Measurements from ENCODE around the gene SARNP.

Gene SARNP

DNA sequence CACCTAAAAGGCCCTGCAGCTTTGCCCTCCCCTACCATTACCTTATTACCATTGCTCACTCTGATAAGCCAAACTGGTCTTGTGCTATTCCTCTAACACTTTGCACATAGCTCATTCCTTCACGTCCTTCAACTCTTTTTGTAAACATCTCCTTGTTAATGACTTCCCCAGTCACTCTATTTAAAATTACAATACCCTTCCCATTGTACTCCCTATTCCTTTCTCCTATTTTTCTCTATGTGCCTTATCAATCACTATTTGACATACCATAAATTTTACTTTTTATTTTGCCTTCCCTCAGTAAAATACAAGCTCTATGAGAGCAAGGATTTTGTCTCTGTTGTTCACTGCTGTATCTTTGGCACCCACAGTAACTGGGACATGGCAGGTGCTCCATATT lies 5.4 kb downstream of the SARNP start:
- no peak overlapping the region for H3K4me3 ChIP-seq (ENCODE audit: low read depth, low read length)
- DNase-seq (ENCODE audit: low read depth, low spot score), result no peak
- in situ Hi-C loops (cut with HindIII; ENCODE audit: low sequenced_read_pairs), result no loop called here
- no peak for TF ChIP-seq CTCF (IDR thresholded peaks at IDR 0.05; ENCODE audit: low read depth, low read length)

DNA sequence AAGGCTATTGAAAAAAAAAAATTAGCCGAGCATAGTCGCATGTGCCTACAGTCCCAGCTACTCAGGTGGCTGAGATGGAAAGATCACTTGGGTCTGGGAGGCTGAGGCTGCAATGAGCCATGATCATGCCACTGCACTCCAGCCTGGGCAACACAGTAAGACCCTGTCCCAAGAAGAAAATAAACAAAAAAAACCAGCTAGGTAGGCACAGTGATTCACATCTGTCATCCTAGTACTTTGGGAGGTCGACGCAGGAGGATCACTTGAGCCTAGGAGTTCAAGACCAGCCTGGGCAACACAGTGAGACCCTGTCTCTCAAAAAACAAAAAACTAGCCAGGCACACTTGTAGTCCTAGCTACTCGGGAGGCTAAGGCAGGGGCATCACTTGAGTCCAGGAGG lies 8.2 kb downstream of the SARNP start:
- DNase-seq (ENCODE audit: low read depth, low spot score), result no peak
- no peak overlapping the region for H3K4me3 ChIP-seq (ENCODE audit: low read depth, low read length)
- in situ Hi-C loops (cut with HindIII; ENCODE audit: low sequenced_read_pairs), result no loop called here
- TF ChIP-seq CTCF (IDR thresholded peaks at IDR 0.05; ENCODE audit: low read depth, low read length), result no peak

GRCh38 chr12:55806982-55807381 lies 10.5 kb downstream of the SARNP start:
- in situ Hi-C loops (cut with HindIII; ENCODE audit: low sequenced_read_pairs), result no loop called here
- TF ChIP-seq CTCF (IDR thresholded peaks at IDR 0.05; ENCODE audit: low read depth, low read length), result no peak
- no peak for DNase-seq (ENCODE audit: low read depth, low spot score)
- no peak overlapping the region for H3K4me3 ChIP-seq (ENCODE audit: low read depth, low read length)

DNA sequence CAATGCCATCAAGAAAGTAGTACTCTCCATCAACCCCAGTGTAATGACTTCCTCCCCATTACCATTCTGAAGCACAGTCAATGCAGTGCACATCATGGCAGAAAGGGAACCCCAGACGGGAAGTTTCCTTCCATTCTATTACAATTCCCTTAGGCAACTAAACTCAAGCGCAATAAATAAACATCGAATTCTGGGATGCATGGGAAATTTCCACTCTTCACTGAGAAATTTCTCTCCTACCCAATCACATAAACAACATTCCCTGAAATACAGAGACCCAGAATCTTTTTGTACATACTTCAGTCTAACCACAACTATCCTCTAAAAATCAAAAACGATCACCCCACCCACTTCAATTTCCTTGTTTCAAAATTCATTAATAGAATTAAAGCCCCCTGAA lies 20.0 kb downstream of the SARNP start:
- no peak overlapping the region for H3K4me3 ChIP-seq (ENCODE audit: low read depth, low read length)
- in situ Hi-C loops (cut with HindIII; ENCODE audit: low sequenced_read_pairs), result no loop called here
- DNase-seq (ENCODE audit: low read depth, low spot score), result no peak
- no peak for TF ChIP-seq CTCF (IDR thresholded peaks at IDR 0.05; ENCODE audit: low read depth, low read length)

GRCh38 chr12:55797068-55797467 lies 20.5 kb downstream of the SARNP start:
- H3K4me3 ChIP-seq (ENCODE audit: low read depth, low read length), result no peak overlapping the region
- peak; percentile 57 for TF ChIP-seq CTCF (IDR thresholded peaks at IDR 0.05; ENCODE audit: low read depth, low read length)
- peak; percentile 55 for DNase-seq (ENCODE audit: low read depth, low spot score)
- in situ Hi-C loops (cut with HindIII; ENCODE audit: low sequenced_read_pairs), result no loop called here

DNA sequence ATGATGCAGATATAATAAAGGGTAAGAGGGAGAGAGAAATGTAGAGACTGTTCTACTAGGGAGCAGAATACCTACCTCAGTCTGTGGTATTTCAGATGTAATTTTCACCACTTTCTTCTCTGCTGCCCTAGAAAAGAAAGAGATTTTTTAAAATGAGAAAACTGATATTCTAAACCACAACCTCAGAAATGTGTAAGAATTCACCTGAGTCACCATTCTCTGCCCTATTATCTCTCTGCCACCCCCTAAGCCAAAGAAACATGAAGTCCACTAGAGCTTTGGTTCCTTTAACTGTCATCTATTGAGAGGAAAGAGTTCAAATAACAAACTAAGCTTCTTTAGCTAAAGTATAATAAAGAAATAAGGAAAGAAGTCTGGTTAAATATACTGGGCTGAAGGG lies 21.6 kb downstream of the SARNP start:
- DNase-seq (ENCODE audit: low read depth, low spot score), result no peak
- in situ Hi-C loops (cut with HindIII; ENCODE audit: low sequenced_read_pairs), result no loop called here
- H3K4me3 ChIP-seq (ENCODE audit: low read depth, low read length), result no peak overlapping the region
- no peak for TF ChIP-seq CTCF (IDR thresholded peaks at IDR 0.05; ENCODE audit: low read depth, low read length)

DNA sequence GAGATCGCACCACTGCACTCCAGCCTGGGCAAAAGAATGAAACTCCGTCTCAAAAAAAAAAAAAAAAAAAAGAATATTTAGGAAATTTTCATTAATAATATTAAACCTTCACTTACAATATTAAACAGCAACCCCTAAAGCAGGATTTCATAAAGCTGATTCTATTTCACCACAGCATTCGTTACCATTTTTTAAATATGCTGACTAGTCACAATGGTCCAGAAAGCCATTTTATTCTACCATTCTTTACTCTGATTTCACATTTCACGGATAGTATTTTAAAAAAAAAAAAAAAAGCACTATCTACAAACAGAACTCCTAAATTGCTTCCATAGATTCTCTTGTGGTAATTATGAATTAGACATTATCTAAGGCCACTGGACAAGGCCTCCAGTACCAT lies 27.6 kb downstream of the SARNP start:
- H3K4me3 ChIP-seq (ENCODE audit: low read depth, low read length), result no peak overlapping the region
- no peak for TF ChIP-seq CTCF (IDR thresholded peaks at IDR 0.05; ENCODE audit: low read depth, low read length)
- in situ Hi-C loops (cut with HindIII; ENCODE audit: low sequenced_read_pairs), result no loop called here
- DNase-seq (ENCODE audit: low read depth, low spot score), result no peak

All from astrocyte of the spinal cord (primary cell).